ENCODE measurements around the gene ZFAND3.

The ZFAND3 gene

DNA sequence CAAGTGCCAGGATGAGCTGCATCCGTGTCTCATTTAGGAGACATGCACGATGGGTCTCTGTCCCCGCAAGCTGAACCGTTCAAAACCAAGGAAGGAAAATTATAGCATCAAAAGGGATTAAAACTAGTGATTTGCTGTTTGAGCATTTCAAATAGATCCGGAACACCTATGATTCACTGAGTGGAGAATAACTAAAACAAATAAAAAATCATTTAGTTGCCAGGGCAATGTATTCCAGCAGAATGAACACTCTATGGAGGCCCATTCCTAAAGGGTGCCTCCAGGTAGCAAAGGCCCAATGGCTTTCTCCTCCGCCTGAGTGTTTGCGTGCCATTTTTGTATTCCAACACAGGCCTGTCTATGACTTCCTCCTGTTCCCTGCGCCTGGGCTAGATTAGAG lies 354.8 kb downstream of the ZFAND3 start:
- no peak for DNase-seq

DNA sequence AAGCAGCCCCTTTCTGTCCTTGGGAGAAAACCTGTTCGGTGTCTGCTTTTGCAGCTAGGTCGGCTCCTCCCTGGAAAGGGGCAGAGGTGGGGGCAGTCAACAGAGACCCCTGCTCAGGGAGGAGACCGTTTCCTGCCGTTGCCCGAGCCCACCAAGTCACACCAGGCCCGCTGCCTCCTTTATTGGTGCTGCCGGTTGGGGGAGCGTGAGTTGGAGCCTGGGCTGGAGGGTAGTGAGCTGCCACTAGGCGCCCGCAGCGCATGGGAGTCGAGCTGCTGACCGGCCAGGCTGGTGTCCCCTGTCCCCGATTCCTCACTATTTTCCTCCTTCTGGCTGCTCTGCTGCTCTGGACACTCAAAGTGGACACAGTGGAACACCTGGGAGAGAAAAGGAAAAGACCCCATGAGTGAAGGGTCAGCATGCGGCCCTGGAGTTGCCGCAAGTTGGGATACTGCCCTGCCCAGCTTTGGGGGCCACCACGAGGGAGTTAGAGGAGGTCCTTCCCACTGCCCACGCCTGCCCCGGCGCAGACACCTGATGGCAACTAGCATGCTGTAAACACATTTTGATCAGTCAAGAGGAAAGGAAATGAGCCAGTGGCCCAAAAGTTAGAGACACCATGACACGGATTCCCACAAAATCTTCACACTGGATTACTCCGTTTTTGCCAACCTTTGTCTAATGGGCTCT lies 355.4 kb downstream of the ZFAND3 start:
- no peak for DNase-seq

DNA sequence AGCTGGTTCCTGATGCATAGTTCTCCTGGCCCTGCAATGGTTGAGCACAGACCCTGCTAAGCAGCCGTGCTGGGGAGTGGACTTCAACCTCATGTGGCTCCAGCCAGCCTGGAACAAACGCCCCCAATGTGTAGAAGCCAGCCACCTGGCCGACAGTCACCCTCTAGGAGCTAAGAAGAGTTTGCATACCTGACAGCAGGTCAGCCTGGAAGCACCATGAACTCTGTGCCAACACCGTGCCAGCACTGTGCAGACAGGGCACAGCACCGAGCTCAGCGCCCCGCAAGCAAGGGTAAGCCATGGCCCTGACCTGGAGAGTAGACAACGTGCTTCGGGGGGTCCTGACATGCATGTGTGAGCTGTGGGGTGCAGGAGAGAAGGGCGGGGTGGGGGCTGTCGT lies 356.3 kb downstream of the ZFAND3 start:
- no peak for DNase-seq

DNA sequence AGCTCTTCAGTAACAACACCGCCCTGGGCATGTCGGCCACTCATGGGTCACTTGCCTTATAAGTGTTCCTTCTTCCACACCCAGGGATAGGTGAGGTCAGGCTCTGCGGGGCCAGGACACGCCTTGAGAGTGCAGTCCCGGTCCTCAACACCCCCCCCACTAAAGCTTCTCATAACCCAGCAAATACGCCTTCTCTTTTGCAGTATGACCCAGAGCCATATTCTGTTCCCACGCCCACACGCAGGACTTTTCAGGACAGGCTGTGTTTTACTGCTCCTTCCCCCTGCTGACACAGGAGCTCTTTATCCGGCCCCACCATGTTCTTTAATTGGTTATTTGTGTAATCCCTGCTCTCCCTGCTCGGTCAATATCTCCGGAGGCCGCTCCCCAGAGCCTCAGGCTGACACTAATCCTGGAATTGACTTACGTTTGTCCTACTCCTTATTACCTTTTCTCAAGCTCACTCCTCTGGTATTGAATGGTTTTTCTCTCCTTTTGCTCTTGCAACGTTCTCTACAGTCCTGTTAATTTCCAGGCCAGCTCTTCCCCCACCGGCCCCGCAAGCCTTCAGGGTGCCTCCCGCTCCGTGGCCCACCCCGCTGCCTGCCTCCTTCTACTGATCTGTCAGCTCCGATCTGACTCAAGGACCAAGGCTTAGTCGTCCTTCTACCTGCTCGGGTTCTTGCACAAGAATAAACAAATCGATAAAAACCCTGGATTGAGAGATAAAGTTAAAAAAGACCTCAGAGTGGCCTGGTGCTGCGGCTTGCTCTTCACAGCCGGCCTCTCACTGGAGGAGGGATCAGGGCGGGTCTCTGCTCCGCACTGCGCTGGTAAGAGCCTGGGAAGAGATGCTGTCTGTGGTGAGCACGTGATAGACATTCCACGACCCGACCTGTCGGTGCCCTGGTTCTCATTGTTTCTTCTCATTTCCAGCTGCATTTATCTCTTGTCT lies 357.5 kb downstream of the ZFAND3 start:
- DNase-seq: no peak

DNA sequence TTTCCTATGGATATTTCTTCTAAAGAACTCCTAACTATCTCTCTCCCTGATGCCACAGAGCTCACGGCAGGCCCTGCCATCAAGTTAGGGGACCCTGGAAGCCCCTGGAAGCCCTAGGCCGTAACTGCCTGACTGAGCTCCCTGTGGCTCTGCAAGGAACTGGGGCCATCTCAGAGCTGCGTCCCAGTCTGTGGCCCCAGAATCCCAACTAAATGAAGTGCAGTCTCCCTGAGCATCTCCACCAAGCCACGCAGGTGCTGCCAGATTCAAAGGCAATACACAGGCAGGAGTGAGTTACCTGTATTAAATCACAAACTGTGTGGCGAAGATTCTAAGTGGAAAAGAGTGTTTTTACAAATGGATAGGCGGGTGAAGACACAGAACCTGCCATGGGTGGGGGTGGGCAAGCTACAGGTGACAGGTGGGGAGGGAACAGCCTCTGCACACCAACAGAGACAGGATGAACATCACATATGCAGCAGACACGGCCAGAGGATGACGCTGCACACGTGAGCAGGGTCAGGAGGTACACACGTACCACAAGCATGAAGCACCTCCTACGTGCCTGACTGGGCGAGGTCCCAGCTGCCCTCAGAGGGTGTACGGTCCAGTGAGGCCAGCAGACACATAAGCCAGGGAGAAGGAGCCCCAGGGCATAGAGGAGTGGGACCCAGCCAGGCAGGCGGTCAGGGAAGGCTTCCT lies 358.5 kb downstream of the ZFAND3 start:
- no peak for DNase-seq

DNA sequence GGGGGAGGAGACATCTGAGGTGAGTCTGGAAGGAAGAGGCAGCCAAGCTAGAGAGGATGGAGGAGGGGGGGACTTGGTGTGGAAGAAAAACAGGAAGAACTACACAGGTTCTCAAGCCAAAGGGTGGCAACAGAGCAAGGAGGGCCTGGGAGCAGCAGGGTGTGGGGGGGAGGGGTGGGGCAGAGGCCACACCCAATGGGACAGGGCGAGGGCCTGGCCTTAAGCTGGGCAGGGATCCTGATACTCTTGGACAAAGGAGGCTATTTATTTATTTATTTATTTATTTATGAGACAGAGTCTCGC lies 359.0 kb downstream of the ZFAND3 start:
- DNase-seq: no peak

DNA sequence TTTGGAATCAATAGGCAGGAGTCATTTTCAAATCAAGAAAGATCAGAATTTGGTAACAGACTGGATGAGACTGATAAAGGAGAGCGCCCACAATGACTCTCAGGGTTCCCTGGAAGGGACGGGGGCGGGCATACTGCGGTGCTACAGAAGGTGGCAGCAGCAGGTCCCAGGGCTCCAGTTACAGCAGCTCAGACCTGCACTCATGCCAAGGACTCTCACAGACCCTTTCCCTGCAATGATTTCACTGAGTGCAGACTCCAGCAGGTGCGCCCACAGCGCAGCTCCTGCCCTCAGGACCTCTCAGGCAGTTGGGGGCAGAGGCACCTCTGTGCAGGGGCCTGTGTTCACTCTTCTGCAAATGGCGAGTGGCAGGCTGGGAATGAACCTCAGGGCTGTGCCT lies 359.8 kb downstream of the ZFAND3 start:
- DNase-seq: no peak

DNA sequence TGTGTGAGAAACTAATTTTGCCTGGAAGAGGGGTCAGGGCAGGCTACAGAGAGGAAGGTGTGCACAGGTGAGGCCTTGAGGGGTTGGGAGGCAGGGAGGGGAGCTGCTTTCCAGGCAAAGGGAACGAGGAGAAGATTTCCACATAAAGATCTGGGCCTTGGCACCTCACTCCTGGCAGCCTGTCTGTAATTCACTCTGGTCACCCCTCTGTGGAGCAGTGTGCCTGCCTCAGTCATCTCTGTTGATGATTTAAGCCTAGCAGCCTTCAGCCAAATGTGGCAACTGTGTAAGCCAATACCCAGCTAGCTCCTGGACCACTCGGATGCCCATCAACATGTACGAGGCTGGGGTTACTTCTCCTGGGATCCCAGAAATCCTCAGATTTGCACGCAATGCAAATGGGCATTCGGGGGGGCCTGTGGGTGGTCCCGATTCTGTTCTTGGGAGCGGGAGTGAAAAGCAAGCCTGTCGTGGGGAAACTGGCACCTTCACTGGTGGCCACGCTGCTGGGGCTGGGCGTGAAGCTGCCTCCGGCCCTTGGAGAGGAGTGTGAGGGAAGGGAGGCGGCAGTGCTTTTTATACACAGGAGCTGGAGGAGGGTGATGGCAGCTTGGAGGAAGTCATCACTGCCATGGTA lies 360.4 kb downstream of the ZFAND3 start:
- no peak for DNase-seq

DNA sequence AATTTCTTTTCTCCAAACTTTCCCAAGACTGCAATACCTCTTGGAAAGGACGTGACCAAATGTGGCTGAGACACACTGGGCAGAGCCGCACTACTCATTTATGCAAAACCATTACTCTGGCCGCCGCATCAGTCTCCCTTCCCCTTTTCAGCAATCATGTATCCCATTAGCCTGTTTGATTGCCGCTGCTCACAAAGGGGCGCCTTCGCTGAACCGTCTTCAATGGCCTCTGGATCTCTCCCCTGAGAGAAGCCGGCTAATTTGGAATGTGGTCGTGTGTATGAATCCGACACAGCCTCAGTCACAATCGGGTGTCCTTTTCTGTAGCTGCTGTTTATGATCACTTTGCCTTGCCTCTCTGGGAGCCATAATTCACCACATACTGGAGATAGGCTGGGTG lies 361.1 kb downstream of the ZFAND3 start:
- DNase-seq: no peak

DNA sequence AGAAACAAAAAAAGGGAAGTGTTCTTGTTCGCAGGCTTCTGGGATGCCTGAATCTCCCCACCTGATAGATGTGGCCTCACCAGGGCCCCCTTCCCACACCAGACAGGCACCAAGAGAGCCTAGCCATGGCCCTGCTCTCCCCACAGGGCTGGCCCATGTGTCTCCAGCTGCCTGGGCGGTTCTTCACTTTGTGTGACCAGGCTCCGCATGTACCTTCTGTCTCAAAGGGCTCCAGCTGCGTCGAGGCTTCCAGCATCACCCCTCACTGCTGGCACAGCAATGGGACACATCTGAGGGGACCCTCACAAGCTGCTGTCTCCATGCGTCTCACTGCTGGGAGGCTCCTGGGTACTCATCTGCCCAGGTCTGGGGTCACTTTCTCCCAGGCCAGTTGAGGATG lies 362.9 kb downstream of the ZFAND3 start:
- no peak for DNase-seq

DNA sequence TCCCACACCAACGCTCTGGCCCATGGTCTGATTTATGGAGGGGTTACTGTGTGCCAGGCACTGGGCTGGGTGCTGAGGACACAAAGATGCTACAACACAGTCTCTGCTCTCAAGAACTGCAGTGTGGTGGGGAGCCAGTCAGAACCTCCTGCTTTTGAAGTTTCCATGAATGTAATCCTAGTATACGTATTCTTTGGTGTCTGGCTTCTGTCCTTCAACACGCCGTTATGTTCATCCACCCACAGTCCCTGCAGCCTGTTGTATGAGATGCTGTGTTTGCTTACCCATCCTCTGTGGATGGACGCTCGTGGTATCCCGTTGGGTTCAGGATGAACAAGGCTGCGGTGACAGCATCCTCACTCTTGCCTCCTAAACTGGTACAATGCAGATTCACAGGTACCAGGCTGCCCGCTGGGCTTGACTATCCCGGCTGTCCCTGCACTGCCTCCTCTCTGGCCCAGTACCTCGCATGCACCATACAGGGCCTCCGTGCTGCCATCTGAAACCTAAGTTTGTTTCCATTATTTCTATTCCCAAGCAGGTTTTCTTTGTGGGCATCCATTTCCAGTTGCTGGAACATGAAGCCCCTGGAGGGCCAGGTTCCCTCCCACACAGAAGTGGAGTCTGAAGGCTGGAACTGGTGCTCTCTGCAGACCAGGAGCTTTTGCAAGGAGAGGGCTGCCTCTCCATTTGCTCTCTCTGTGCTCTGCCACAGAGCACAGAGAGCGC lies 364.5 kb downstream of the ZFAND3 start:
- no peak for DNase-seq

DNA sequence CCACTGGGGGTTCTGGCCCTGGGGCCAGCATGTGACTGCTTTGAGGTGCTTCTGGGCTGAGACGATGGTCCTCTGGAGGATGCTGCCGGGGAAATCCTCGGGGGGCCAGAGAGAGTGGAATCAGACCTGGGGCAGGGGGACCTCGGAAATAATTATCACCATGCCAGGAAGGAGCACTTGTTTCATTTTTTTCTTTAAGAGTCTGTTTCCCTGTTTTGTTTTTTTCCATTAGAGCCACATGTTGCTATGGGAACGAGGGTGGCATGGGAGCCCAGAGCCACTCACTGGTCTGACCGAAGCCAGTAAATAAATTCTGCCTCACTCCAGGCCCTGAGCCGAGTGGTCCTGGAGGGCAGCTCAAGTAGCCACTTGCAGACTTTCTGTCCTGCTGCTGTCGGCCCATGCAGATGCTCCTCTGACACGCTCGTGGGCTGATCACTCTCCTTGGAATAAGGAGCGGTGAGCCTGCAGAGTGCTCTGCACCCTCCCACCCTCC lies 365.1 kb downstream of the ZFAND3 start:
- no peak for DNase-seq

DNA sequence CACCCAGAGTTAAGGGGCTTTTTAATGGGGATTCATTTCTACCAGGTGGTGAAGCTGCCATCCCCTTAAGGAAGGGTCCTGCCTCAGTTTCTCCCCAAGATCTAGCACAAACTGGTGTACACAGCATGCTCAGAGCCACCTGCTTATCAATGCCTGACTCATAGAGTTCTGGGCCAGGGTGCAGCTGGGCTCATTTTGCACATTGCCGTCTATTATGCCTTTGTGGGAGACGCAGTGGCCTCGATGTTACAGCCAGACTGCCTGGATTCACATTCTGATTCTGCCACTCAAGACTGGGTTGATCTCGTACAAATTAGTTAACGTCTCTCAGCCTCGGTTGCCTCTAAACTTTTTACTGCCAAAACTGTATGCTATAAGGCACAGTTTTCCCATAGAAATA lies 365.7 kb downstream of the ZFAND3 start:
- DNase-seq: no peak

DNA sequence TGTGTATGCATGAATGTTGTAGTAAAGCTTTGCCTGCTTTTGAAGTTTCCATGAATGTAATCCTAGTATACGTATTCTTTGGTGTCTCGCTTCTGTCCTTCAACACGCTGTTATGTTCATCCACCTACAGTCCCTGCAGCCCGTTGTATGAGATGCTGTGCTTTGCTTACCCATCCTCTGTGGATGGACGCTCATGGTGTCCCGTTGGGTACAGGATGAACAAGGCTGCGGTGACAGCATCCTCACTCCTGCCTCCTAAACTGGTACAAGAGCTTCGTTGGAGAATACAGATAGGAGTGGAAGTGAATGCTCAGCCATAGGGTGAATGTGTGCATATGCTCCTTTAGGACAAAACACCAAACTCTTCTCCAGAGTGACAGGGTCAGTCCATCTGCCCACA lies 366.2 kb downstream of the ZFAND3 start:
- no peak for DNase-seq

DNA sequence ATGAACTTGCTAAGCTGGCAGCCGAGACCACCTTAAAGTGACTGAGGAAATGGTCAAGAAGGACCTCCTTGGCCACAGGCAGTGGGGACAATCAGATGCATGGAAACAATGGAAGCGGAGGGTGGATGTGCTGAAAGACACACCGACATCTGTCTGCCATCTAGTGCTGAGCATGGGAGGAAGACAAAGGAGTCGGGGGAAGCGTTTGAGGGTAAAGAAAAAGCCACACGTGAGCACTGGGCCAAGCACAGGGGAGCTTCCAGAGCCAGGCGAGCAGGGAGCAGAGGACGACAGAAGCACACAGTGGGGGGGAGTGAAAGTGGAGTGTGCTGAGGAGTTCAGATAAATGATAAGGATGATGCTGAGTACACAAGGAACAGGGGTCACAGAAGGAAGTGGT lies 367.8 kb downstream of the ZFAND3 start:
- DNase-seq: no peak

DNA sequence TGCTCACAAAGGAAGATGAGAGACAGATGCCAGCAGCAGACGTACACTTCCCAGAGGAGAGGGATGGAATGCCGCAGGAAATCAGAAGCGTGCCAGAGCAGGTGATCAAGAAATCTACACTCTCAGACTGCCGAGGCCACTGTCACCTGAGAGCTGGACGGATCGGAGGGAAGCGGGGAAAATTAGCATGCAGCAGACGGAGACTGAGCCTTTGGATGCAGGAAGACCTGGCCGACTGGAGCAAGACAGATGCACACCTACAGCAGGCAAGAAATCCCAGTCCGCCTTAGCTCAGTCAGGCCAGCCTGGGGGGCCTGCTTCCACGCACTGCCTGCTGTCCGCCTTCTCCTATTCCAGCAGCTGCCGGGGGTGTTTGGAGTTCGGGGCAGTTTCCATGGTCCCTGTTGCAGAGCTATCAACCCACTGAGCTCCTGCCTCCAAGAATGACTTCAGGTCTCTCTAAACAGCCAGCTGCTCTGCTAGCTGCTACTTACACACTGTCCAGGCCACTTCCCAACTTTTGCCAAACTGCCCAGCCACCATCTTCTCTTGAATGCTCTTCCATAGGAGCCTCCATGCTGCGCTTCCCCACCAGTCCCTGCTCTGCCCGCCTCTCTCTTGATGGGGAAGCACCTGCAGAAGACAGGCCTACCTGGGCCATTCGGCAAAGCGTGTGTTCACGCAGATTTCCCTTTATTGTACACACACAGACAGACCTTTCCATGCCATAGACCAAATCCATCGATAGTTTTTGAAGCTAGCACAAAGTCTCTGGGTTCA lies 368.5 kb downstream of the ZFAND3 start:
- no peak for DNase-seq

DNA sequence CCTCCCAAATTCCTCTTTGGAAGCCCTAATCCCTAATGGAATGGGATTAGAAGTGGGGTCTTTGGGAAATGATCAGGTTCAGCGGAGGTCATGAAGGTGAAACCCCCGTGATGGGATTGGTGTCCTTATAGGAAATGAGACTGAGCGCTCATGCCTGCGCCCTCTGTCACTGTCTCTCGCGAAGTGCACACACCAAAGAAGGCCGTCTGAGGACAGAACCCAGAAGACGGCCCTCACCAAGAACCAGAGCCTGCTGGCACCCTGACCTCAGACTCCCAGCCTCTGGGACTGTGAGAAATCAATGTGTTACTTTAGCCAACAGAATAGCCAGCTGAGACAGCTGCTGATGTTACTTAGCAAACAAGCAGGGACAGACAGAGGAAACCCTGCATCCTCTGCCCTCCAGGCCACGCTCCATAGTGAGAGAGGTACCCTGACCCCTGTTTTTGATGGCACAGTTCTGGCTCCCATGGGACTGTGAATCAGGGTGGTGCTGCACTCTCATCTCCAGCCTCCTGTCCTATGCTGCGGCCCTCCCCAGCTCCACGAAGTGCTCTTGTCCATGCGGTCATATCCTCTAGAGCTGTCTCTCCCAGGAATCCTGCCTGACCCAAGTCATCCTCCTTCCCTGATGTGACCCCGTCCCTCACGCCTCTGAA lies 369.3 kb downstream of the ZFAND3 start:
- DNase-seq: no peak

DNA sequence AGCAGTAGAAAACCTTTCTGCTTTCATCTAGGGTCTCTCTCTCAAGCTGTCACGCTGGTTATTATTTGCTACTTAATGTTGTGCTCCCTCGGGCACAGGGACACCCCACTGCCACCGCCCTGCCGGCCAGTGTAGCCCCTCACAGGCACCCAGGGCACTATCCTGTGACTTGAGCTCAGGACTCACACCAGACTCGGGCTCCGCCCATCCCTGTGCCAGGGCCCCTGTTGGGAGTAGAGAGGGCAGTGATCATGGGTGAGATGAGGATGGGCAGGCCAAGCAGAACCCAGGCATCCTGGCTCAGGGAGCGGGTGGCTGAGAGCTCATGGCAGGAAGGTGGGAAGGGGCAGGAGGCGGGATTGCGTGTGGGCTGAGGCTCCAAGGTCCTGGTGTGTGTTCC lies 371.9 kb downstream of the ZFAND3 start:
- no peak for DNase-seq

DNA sequence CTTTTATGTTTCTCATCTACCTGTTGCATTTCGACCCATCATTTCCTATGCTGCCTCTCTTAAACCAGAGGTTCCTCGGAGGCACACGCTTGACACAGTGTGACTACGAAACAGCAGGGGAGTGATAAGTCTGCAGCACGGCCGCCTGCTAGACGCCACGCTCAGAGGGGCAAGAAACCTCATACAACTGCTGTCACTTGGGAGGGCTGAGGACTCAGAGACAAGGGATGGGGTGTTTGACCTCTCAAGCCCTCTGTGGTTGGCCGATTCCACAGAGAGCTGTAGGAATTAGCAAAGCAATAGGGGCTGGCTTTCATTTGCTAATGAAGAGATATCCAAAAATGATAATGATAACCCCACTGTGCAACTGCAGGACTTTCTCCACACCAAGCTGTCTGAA lies 372.5 kb downstream of the ZFAND3 start:
- no peak for DNase-seq

DNA sequence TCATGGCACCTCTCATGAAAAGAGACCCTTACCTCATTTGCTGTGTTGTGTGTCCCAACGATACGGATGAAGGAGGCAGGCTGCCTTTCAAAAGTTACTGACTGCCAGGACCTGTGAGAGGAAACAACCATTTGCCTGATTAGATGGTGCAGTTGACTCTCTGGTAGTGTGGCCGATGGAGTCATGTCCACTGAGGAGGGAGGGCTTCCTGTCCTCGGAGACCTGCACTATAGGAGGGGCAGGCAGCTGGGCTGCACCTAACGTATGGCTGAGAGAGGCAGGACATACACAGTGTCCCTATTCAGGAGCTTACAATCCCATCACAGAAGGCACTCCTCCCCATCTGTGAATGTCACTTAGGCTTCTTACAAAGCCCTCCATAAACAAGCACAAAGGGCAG lies 373.0 kb downstream of the ZFAND3 start:
- no peak for DNase-seq

DNA sequence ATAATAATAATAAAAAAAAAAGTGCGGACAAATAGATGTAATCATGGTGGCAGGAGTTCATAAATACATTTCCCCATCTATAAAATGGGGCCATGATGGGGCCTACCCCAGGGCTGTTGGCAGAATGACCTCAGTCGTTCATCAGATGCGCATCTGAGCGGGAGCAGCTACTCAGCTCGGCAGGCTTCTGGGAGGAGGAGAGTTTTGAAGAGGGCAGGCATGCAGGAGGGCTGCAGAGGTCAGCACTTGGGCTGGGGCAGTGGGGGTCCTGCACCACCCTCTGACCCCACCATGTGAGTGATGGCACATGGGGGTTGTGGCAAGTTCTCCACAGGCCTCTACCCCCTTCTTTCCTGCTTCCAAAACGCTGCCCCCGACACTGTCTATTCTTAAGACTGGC lies 373.5 kb downstream of the ZFAND3 start:
- no peak for DNase-seq
